ENCODE results near the gene ELF1. TPM values are rescaled to one million over a fixed set of nuclear protein-coding genes. Genes with fewer than 3 reads are reported as not detected.

ELF1 gene
- polyA plus RNA-seq, 2 of the 4 experiments (the other 2 are of a cell fraction), result 24.9 to 45.0 TPM

DNA sequence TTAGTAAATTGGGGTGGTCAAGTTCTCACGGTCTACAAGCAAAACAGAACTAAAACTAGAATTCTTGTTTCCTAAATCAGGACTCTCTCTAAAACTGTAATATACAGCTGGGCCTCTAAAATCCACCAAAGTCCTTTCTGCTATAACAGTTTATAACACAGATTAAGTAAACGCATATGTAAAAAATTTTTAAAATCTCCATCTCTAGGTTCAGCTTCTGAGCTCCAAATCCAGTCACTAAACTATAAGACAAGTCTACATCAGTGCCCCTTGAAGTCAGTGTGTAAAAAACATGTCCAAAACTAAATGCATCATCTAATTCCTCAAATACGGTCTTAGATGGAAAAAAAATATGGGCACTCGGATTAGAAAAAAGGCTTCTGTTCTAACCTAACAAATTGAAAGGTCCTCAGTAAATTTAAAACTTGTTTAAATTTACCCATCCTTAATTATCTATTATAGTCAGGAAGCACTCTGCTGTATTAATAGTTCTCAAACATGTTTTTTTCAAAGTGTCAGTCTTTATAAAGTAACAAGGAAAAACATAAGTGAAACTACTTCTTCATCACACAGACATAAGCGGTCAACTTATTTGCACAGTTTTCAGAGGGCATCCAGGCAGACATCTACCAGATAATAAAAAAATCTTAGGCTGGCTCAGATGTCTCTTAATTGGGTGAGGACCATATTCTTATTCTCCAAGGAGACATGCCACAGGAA is 33.6 kb downstream of the ELF1 start:
- H3K4me3 ChIP-seq, result no peak overlapping the region
- no peak overlapping the region for H3K27ac ChIP-seq
- CTCF ChIA-PET, result no interaction called here
- no peak overlapping the region; the same call in 1 of the 3 replicates for H3K4me2 ChIP-seq
- TF ChIP-seq HOXA7 (CRISPR knock-in tag; IDR thresholded peaks at IDR 0.05) (no peak), MAZ (IDR thresholded peaks at IDR 0.05; ENCODE audit: borderline replicate concordance, low read depth, low read length) (no peak), NPAS2 (CRISPR knock-in tag; IDR thresholded peaks at IDR 0.05; ENCODE audit: borderline replicate concordance) (no peak), CEBPB (IDR thresholded peaks at IDR 0.05) (no peak), HOXB13 (CRISPR knock-in tag; IDR thresholded peaks at IDR 0.05; ENCODE audit: low read depth) (no peak)
- TF ChIP-seq, protein P1, sequence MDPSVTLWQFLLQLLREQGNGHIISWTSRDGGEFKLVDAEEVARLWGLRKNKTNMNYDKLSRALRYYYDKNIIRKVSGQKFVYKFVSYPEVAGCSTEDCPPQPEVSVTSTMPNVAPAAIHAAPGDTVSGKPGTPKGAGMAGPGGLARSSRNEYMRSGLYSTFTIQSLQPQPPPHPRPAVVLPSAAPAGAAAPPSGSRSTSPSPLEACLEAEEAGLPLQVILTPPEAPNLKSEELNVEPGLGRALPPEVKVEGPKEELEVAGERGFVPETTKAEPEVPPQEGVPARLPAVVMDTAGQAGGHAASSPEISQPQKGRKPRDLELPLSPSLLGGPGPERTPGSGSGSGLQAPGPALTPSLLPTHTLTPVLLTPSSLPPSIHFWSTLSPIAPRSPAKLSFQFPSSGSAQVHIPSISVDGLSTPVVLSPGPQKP (IDR thresholded peaks at IDR 0.05; ENCODE audit: low read depth, low read length), result no peak
- no peak for DNase-seq (ENCODE audit: low read depth in 1 of 2, low spot score in 1 of 2)
- 89% methylated on average over 5 of the region's 5 CpGs for WGBS (ENCODE audit: missing lambda C conversion rate)
- POLR2A ChIA-PET, result no interaction called here
- no peak for ATAC-seq
- no peaks in the 10 kb centered on the region for H3K9me3 ChIP-seq
- FAIRE-seq, result no peak
- H3K4me1 ChIP-seq, result peaks cover 32% of the 10 kb centered on the region; the same call in 2 of the 3 replicates

DNA sequence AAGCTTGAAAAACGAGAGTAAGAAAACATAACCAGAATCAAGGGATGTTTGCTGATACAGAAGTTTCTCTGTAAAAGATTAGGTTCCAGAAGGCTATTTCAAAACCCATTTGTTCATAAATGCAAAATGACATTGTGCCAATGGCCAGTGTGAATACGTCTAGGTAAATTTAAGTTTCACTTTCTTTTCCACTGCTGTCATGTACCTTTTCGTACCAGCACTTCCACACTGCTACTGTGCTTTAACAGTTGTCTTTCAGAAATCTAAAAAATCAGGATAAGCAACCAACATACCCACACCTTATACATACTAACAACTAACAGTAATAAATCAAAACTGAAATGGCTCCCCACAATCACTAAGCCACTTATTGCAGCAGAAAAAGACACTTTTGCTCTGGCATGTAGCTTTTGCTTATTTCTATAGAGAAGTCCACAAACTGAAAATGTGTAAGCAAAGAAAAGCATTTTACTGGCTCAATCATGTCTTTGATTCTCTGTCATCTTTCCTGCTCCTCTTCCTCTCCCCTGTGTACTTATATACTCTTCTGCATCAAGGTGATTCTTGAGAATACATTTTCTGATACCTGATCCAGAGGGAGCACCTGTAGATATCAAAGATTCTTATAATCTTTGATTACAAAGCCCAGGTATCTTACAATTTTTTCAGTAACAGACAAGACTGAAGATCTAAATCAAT is 34.3 kb downstream of the ELF1 start:
- Histone ChIP-seq H3K4me2 (peak overlapping the region; percentile 35; the same call in 2 of the 3 replicates), H3K9me3 (no peaks in the 10 kb centered on the region), H3K4me1 (peaks cover 32% of the 10 kb centered on the region; the same call in 2 of the 3 replicates), H3K27ac (no peak overlapping the region), H3K4me3 (no peak overlapping the region)
- WGBS (ENCODE audit: missing lambda C conversion rate), result 67% methylated on average over 3 of the region's 3 CpGs
- CTCF ChIA-PET, result interaction anchor here (0.6 kb wide), 2 partner anchors 21 to 56 kb away, joined by 3 read pairs; no protein-coding TSS in a partner anchor
- TF ChIP-seq MAFK (IDR thresholded peaks at IDR 0.05; ENCODE audit: partially characterized antibody) (no peak), RAD21 (conservative IDR thresholded peaks at IDR 0.05 in 1 of 2, IDR thresholded peaks at IDR 0.05 in 1 of 2) (no peak), TP53 (CRISPR knock-in tag; IDR thresholded peaks at IDR 0.05) (no peak), CBX8 (IDR thresholded peaks at IDR 0.05) (no peak), JUN (IDR thresholded peaks at IDR 0.05) (no peak), ZFP36 (IDR thresholded peaks at IDR 0.05; ENCODE audit: borderline replicate concordance, partially characterized antibody) (no peak), HOXB13 (CRISPR knock-in tag; IDR thresholded peaks at IDR 0.05; ENCODE audit: low read depth) (no peak), SMC3 (IDR thresholded peaks at IDR 0.05) (no peak), SREBF2 (IDR thresholded peaks at IDR 0.05) (no peak), EHF (CRISPR knock-in tag; IDR thresholded peaks at IDR 0.05) (no peak), RFX5 (IDR thresholded peaks at IDR 0.05) (no peak)
- TF ChIP-seq, protein P2, sequence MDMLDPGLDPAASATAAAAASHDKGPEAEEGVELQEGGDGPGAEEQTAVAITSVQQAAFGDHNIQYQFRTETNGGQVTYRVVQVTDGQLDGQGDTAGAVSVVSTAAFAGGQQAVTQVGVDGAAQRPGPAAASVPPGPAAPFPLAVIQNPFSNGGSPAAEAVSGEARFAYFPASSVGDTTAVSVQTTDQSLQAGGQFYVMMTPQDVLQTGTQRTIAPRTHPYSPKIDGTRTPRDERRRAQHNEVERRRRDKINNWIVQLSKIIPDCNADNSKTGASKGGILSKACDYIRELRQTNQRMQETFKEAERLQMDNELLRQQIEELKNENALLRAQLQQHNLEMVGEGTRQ (IDR thresholded peaks at IDR 0.05), result no peak
- no peak for ATAC-seq
- no peak for FAIRE-seq
- DNase-seq (ENCODE audit: low read depth in 1 of 2, low spot score in 1 of 2), result no peak
- POLR2A ChIA-PET, result no interaction called here

DNA sequence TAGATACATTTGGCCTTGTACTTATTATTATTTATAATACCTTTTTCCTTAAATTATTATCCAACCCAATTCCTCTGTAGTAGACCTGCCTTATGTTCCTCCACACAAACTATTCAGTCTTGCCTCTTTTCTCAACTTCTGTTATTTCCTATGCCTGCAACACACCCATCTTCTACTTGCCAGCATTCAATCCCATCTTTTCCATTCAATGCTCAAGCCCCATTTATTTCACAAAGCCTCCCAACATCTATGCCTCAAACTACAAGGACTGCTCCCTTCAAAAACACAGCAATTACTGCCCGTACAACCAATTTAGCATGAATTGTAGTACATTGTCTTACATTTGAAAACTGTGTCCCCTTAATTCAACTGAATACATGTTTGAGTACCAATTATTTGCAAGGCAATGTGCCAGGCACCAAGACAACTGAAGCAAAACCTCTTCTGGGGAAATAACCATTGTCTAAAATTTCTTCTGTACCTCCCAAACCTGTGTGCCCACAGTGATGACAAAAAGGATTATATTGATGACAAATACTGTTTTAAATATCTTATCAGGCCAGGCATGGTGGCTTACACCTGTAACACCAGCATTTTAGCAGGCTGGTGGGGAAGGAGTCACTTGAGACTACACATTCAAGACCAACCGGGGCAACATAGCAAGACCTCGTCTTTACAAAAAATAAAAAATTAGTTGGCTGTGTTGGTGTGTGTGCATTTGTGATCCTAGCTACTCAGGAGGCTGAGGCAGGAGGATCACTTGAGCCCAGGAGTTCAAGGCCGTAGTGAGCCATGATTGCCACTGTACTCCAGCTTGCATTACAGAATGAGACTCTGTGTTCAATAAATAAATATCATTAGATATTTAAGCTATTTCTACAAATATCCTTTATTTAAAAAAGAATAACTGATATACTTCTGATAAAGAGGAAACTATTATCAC is 35.1 kb downstream of the ELF1 start:
- no peak for DNase-seq (ENCODE audit: low read depth in 1 of 2, low spot score in 1 of 2)
- no peak for FAIRE-seq
- 96% methylated on average over 4 of the region's 4 CpGs for WGBS (ENCODE audit: missing lambda C conversion rate)
- H3K27ac ChIP-seq, result no peak overlapping the region
- no peak overlapping the region; the same call in 2 of the 3 replicates for H3K4me2 ChIP-seq
- no peak overlapping the region for H3K4me3 ChIP-seq
- ChIA-PET CTCF (interaction anchor here (0.6 kb wide), 2 partner anchors 22 to 56 kb away, joined by 3 read pairs; no protein-coding TSS in a partner anchor), POLR2A (no interaction called here)
- H3K4me1 ChIP-seq, result peaks cover 32% of the 10 kb centered on the region; the same call in 2 of the 3 replicates
- H3K9me3 ChIP-seq, result no peaks in the 10 kb centered on the region
- no peak for ATAC-seq
- no peak for TF ChIP-seq KDM1A (IDR thresholded peaks at IDR 0.05; ENCODE audit: low read depth)
- no peak for TF ChIP-seq CHD4 (IDR thresholded peaks at IDR 0.05; ENCODE audit: borderline replicate concordance)
- TF ChIP-seq HEYL (CRISPR knock-in tag; IDR thresholded peaks at IDR 0.05), result no peak
- TF ChIP-seq BHLHE40 (IDR thresholded peaks at IDR 0.05; ENCODE audit: low read depth, low read length), result no peak
- TF ChIP-seq JUN (IDR thresholded peaks at IDR 0.05), result no peak
- TF ChIP-seq MAZ (IDR thresholded peaks at IDR 0.05; ENCODE audit: borderline replicate concordance, low read depth, low read length), result no peak
- no peak for TF ChIP-seq EHMT2 (IDR thresholded peaks at IDR 0.05; ENCODE audit: low read depth)
- TF ChIP-seq, protein P3, sequence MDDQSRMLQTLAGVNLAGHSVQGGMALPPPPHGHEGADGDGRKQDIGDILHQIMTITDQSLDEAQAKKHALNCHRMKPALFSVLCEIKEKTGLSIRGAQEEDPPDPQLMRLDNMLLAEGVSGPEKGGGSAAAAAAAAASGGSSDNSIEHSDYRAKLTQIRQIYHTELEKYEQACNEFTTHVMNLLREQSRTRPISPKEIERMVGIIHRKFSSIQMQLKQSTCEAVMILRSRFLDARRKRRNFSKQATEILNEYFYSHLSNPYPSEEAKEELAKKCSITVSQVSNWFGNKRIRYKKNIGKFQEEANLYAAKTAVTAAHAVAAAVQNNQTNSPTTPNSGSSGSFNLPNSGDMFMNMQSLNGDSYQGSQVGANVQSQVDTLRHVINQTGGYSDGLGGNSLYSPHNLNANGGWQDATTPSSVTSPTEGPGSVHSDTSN (IDR thresholded peaks at IDR 0.05), result no peak
- TF ChIP-seq SREBF2 (IDR thresholded peaks at IDR 0.05), result no peak
- TF ChIP-seq, protein P4, sequence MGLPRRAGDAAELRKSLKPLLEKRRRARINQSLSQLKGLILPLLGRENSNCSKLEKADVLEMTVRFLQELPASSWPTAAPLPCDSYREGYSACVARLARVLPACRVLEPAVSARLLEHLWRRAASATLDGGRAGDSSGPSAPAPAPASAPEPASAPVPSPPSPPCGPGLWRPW (IDR thresholded peaks at IDR 0.05), result no peak
- no peak for TF ChIP-seq HOXB13 (CRISPR knock-in tag; IDR thresholded peaks at IDR 0.05; ENCODE audit: low read depth)
- TF ChIP-seq ZFP36 (IDR thresholded peaks at IDR 0.05; ENCODE audit: borderline replicate concordance, partially characterized antibody), result no peak
- no peak for TF ChIP-seq HOXA7 (CRISPR knock-in tag; IDR thresholded peaks at IDR 0.05)
